Adrenal gland (tissue), 5 donors: ENCODE measurements around the gene MSMB.

Experiments
- POLR2A ChIP-seq, 2 donors: fragments of 450-650 bp; IDR thresholded peaks; one replicate each; pipeline ENCODE4 v1.6.1; 2017; ENCODE audit warnings: antibody characterized with exemption in 2 of 2, mild to moderate bottlenecking in 2 of 2, moderate library complexity in 1 of 2
- TF ChIP-seq, protein P1 (sequence below), 6 experiments: fragments of 450-650 bp in 4 of 6; fragments of 200-600 bp in 2 of 6; sonication (generic) in 1 of 6; IDR thresholded peaks; 1 replicate in 5 of 6; 2 replicates in 1 of 6; pipeline versions ENCODE4 v1.5.1 to v1.8.0; 2016 to 2021; ENCODE audit warnings: antibody characterized with exemption in 6 of 6, mild to moderate bottlenecking in 2 of 6, moderate library complexity in 1 of 6
- donor health status: DM: no; HTN: no; CAD: no.

- TF ChIP-seq, protein P1, sequence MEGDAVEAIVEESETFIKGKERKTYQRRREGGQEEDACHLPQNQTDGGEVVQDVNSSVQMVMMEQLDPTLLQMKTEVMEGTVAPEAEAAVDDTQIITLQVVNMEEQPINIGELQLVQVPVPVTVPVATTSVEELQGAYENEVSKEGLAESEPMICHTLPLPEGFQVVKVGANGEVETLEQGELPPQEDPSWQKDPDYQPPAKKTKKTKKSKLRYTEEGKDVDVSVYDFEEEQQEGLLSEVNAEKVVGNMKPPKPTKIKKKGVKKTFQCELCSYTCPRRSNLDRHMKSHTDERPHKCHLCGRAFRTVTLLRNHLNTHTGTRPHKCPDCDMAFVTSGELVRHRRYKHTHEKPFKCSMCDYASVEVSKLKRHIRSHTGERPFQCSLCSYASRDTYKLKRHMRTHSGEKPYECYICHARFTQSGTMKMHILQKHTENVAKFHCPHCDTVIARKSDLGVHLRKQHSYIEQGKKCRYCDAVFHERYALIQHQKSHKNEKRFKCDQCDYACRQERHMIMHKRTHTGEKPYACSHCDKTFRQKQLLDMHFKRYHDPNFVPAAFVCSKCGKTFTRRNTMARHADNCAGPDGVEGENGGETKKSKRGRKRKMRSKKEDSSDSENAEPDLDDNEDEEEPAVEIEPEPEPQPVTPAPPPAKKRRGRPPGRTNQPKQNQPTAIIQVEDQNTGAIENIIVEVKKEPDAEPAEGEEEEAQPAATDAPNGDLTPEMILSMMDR (IDR thresholded peaks at IDR 0.05): no peak
- no peak for TF ChIP-seq POLR2A (IDR thresholded peaks at IDR 0.05)
Measured at GRCh38 chr10:46037107-46037825, 8.8 kb downstream of the MSMB start.
